Myocyte (in vitro differentiated cells): ENCODE data around the gene HINT1. TPM values are rescaled to one million over a fixed set of nuclear protein-coding genes. Genes with fewer than 3 reads are reported as not detected.

Source experiments
- DNase-seq: peaks from one replicate; pipeline ENCODE4 v3.0.0-alpha.2; 2012; ENCODE audit warnings: low read depth
- total RNA-seq: library from RNA; depleted of rRNA; stranded (reverse); fragments of >200 nt; gene quantifications from 2 replicates; pipeline ENCODE4 v1.2.3, GENCODE V29; 2014

The HINT1 gene
- total RNA-seq, 1 donor from 2014 or later: 269 TPM

- DNase-seq: no peak
Measured at GRCh38 chr5:131112424-131112823, 52.6 kb downstream of the HINT1 start.

GRCh38 chr5:131110256-131110594 lies 54.8 kb downstream of the HINT1 start:
- DNase-seq: no peak

GRCh38 chr5:131109540-131110255 lies 55.4 kb downstream of the HINT1 start:
- peak; percentile 59 for DNase-seq

Other genes with a start within 250 kb of the HINT1 start
- gene LYRM7, start 5.7 kb upstream of the HINT1 start, total RNA-seq: 6.5 and 8.8 TPM in 2 replicates
- gene CDC42SE2, start 98.8 kb upstream of the HINT1 start, total RNA-seq: 37.4 and 44.4 TPM in 2 replicates